Calu3 (cell line): ENCODE results near the gene PLCG2. TPM values are rescaled to one million over a fixed set of nuclear protein-coding genes. Genes with fewer than 3 reads are reported as not detected.

ENCODE experiments used
- BruUV-seq: library from RNA; stranded (reverse); fragments of 400-500 nt; replicated peaks from 2 replicates; lab custom pipeline; 2021; lab: Mats Ljungman, UMichigan
- CTCF ChIA-PET: fragments of 300-600 bp; sonication (Branson Sonifier 250); formaldehyde crosslinking; loops from one replicate; lab custom pipeline; 2022; ENCODE audit warnings: antibody characterized with exemption; lab: Charles Lee
- DNase-seq: peaks from one replicate; pipeline ENCODE4 v3.0.0; 2022
- H3K27ac Mint-ChIP-seq: one replicate; pipeline ENCODE4 v1.8.0; 2022; ENCODE audit warnings: mixed read lengths; ENCODE audit not compliant: unreplicated experiment
- H3K27me3 Mint-ChIP-seq: one replicate; pipeline ENCODE4 v1.8.0; 2022; ENCODE audit warnings: mixed read lengths; ENCODE audit not compliant: unreplicated experiment
- H3K36me3 Mint-ChIP-seq: one replicate; pipeline ENCODE4 v1.8.0; 2022; ENCODE audit warnings: mild to moderate bottlenecking, moderate library complexity, mixed read lengths; ENCODE audit not compliant: insufficient read depth, unreplicated experiment
- H3K4me1 Mint-ChIP-seq: one replicate; pipeline ENCODE4 v1.8.0; 2022; ENCODE audit warnings: mild to moderate bottlenecking, low read depth, mixed read lengths; ENCODE audit not compliant: unreplicated experiment
- H3K4me3 Mint-ChIP-seq: one replicate; pipeline ENCODE4 v1.8.0; 2022; ENCODE audit warnings: mild to moderate bottlenecking, low read depth, moderate library complexity, mixed read lengths; ENCODE audit not compliant: unreplicated experiment
- H3K9me3 Mint-ChIP-seq: one replicate; pipeline ENCODE4 v1.8.0; 2022; ENCODE audit warnings: low read depth, mixed read lengths; ENCODE audit not compliant: unreplicated experiment
- intact Hi-C: fragments of 100-400 bp; cut with micrococcal nuclease; formaldehyde crosslinking; loops from one replicate; pipeline ENCODE4 v1.10.0; 2022; ENCODE audit not compliant: unreplicated experiment
- total RNA-seq: library from RNA; stranded (reverse); gene quantifications from 2 replicates; pipeline ENCODE4 v1.2.3, GENCODE V29; 2022
- TF ChIP-seq, protein P1 (sequence below): fragments of 200-600 bp; IDR thresholded peaks from one replicate; pipeline ENCODE4 v1.8.0; 2022; ENCODE audit warnings: antibody characterized with exemption; ENCODE audit not compliant: unreplicated experiment

Gene PLCG2
- total RNA-seq, 1 experiment from 2014 or later, result 3.4 TPM

DNA sequence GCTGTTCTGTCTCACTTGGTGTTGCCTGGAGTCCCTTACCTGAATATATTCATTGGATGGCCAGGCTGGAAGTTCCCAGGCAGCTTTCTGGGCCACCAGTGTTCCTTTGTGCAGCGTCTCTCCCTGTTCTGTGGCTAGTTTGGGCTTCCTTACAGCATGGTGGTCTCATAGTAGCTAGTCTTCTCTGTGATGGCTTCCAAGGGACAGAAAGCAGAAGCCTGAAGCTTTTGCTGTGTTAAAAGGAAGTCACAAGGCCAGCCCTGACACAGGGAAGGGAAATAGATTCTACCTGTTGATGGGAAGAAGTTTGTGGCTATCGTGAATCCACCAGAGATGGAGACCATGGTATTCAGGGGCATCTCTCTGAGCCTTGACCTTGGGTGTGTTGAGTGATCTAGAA, 34.6 kb downstream of the PLCG2 start:
- Mint-ChIP-seq H3K9me3 (no peaks in the 10 kb centered on the region), H3K36me3 (no peaks in the 10 kb centered on the region), H3K4me1 (no peaks in the 10 kb centered on the region), H3K27ac (no peak overlapping the region), H3K4me3 (no peak overlapping the region), H3K27me3 (peaks cover 76% of the 10 kb centered on the region)
- BruUV-seq, result no TSS peak
- TF ChIP-seq, protein P1, sequence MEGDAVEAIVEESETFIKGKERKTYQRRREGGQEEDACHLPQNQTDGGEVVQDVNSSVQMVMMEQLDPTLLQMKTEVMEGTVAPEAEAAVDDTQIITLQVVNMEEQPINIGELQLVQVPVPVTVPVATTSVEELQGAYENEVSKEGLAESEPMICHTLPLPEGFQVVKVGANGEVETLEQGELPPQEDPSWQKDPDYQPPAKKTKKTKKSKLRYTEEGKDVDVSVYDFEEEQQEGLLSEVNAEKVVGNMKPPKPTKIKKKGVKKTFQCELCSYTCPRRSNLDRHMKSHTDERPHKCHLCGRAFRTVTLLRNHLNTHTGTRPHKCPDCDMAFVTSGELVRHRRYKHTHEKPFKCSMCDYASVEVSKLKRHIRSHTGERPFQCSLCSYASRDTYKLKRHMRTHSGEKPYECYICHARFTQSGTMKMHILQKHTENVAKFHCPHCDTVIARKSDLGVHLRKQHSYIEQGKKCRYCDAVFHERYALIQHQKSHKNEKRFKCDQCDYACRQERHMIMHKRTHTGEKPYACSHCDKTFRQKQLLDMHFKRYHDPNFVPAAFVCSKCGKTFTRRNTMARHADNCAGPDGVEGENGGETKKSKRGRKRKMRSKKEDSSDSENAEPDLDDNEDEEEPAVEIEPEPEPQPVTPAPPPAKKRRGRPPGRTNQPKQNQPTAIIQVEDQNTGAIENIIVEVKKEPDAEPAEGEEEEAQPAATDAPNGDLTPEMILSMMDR, result no peak
- CTCF ChIA-PET, result interaction anchor here (0.7 kb wide), 1 partner anchor 10 kb away, joined by 3 read pairs; no protein-coding TSS in a partner anchor
- no peak for DNase-seq
- intact Hi-C loops, result no loop called here

DNA sequence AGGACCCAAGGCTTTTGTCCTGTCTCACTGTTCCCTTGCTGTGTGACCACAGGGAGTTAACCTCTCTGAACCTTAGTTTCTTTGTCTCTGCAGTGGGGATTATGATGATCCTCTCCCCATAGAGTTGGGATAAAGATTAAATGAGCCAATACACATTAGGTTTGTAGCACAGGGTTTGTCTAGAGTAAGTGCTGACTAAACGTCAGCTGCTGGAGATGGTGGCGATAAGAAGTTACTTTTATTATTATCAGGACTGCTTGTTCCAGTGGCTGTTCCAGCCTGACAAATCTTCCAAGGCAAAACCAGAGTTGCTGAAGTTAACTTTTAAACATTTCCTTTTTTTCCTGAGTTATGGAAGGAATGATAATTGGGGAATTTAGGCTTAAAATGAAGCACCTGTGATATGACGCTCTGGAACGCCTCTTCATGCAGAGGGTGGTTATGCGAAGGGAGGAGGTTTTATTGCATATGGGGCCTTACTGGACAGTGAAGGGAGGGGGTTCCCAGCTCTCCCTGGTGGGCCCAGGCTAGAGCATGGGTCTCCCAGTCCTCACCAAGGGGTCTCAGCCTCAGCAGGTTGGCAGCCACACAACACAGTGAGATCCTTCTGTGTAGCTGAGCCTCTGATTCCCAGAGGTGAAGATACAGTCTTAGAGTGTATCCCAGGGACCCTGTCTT, 35.8 kb downstream of the PLCG2 start:
- no peak overlapping the region for H3K27ac Mint-ChIP-seq
- TF ChIP-seq, protein P1, result no peak
- H3K4me1 Mint-ChIP-seq, result no peaks in the 10 kb centered on the region
- H3K4me3 Mint-ChIP-seq, result no peak overlapping the region
- H3K27me3 Mint-ChIP-seq, result peaks cover 78% of the 10 kb centered on the region
- no peak for DNase-seq
- no TSS peak for BruUV-seq
- CTCF ChIA-PET, result no interaction called here
- H3K36me3 Mint-ChIP-seq, result no peaks in the 10 kb centered on the region
- H3K9me3 Mint-ChIP-seq, result no peaks in the 10 kb centered on the region
- intact Hi-C loops, result no loop called here

DNA sequence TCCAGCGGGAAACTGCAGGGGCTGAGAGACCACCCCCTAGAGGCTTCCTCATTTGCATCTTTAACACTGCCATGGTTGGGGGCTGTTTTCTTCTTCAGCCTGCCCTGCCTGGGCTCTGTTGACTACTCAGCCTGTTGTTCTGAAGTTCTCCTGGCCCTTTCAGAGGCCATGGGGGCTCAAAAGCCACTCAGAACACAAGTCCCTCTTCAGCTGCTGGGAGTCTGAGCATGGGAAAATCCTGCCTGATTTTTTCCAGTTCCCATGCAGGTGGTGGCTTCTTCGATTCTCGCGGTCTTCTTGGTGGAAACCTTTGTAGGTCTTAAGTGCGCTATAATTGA, 36.3 kb downstream of the PLCG2 start:
- Mint-ChIP-seq H3K27me3 (peaks cover 74% of the 10 kb centered on the region), H3K4me3 (no peak overlapping the region), H3K4me1 (no peaks in the 10 kb centered on the region), H3K9me3 (no peaks in the 10 kb centered on the region), H3K27ac (no peak overlapping the region), H3K36me3 (no peaks in the 10 kb centered on the region)
- intact Hi-C loops, result no loop called here
- CTCF ChIA-PET, result no interaction called here
- BruUV-seq, result no TSS peak
- TF ChIP-seq, protein P1, result no peak
- DNase-seq, result no peak

DNA sequence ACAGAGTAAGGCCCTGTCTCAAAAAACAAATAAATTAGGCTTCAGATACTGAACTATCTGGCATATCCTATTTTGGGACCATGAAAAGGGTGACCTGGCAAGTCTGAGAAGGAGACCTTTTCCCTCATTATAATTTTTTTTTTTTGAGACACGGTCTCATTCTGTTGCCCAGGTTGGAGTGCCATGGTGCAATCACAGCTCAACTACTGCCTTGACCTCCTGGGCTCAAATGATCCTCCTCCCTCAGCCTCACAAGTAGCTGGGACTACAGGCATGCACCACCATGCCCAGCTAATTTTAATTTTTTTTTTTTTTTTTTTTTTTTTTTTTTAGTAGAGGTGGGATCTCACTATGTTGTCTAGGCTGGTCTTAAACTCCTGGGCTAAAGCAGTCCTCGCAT, 37.3 kb downstream of the PLCG2 start:
- Mint-ChIP-seq H3K4me1 (no peaks in the 10 kb centered on the region), H3K36me3 (no peaks in the 10 kb centered on the region), H3K27ac (no peak overlapping the region), H3K9me3 (no peaks in the 10 kb centered on the region), H3K4me3 (no peak overlapping the region), H3K27me3 (peaks cover 76% of the 10 kb centered on the region)
- BruUV-seq, result no TSS peak
- TF ChIP-seq, protein P1, result no peak
- CTCF ChIA-PET, result interaction anchor here (0.7 kb wide), 1 partner anchor 58 kb away, joined by 4 read pairs; no protein-coding TSS in a partner anchor
- intact Hi-C loops, result no loop called here
- DNase-seq, result no peak
